SHP77 (cell line): Measurements from ENCODE around the gene MYBPHL.
A peak's percentile ranks its signal among the peaks of the same experiment; 100 is the strongest.

Experiments
- DNase-seq, 2 experiments: peaks; one replicate each; lab custom pipeline; 2025; lab: John Stamatoyannopoulos, UW

MYBPHL gene

GRCh38 chr1:109279615-109280278, 27.1 kb downstream of the MYBPHL start:
- DNase-seq = no peak

GRCh38 chr1:109277434-109278204, 29.2 kb downstream of the MYBPHL start:
- peak; percentile 73 to 78 for DNase-seq

DNA sequence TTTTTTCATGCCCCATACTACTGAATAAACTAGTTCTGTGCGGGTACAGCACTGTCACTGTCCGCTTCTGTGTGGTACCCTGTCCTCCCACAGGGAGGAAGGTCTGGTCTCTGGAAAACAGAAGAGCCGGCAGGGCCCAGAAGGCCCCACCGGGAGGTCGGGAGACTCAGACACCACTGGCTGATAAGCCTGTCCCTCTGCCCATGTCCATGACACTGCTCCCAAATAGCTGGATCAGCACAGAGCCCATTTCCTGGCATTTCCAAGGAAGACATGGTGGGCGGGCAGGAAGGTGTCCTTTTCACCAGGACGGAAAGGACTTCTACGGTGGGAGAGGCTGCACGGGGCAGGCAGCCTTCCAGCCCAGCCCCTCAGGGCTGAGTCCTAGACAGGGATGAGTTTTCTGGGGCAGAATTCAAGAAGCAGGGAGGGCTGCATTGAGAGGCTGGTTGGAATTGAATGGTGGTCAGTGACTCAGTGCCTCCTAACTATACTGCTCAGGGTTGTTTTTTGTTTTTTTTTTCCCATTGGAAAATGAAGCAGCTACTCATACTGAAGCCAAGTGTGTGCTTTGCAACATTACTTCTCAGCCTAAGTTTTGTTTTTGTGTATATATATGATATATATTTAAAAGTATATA, 31.0 kb downstream of the MYBPHL start:
- DNase-seq = no peak

DNA sequence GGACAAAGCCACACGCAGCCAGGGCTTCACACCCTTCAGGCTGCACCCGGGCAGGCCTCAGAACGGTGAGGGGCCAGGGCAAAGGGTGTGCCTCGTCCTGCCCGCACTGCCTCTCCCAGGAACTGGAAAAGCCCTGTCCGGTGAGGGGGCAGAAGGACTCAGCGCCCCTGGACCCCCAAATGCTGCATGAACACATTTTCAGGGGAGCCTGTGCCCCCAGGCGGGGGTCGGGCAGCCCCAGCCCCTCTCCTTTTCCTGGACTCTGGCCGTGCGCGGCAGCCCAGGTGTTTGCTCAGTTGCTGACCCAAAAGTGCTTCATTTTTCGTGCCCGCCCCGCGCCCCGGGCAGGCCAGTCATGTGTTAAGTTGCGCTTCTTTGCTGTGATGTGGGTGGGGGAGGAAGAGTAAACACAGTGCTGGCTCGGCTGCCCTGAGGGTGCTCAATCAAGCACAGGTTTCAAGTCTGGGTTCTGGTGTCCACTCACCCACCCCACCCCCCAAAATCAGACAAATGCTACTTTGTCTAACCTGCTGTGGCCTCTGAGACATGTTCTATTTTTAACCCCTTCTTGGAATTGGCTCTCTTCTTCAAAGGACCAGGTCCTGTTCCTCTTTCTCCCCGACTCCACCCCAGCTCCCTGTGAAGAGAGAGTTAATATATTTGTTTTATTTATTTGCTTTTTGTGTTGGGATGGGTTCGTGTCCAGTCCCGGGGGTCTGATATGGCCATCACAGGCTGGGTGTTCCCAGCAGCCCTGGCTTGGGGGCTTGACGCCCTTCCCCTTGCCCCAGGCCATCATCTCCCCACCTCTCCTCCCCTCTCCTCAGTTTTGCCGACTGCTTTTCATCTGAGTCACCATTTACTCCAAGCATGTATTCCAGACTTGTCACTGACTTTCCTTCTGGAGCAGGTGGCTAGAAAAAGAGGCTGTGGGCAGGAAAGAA, 32.0 kb downstream of the MYBPHL start:
- peak in 1 of 2 experiments; percentile 21 for DNase-seq

GRCh38 chr1:109273570-109274288, 33.1 kb downstream of the MYBPHL start:
- DNase-seq = no peak

DNA sequence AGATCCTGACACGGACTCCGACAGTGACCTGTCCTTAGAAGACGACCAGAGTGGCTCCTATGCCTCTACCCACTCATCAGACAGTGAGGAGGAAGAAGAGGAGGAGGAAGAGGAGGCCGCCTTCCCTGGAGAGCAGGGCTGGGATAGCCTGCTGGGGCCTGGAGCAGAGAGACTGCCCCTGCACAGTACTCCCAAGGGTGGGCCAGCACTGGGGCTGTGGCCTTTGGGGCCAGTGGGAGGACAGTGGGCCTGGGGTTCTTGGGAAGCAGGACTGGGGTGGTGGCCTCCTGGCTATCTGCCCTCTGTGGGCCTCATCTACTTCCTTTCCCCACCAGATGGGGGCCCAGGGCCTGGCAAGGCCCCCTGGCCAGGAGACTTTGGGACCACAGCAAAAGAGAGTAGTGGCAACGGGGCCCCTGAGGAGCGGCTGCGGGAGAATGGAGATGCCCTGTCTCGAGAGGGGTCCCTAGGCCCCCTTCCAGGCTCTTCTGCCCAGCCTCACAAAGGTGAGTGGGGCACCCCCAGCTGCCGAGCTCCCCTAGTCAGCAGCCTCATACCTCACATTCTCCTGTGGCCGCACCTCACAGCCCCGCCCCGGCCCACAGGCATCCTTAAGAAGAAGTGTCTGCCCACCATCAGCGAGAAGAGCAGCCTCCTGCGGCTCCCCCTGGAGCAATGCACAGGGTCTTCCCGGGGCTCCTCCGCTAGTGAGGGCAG, 33.8 kb downstream of the MYBPHL start:
- no peak for DNase-seq

DNA sequence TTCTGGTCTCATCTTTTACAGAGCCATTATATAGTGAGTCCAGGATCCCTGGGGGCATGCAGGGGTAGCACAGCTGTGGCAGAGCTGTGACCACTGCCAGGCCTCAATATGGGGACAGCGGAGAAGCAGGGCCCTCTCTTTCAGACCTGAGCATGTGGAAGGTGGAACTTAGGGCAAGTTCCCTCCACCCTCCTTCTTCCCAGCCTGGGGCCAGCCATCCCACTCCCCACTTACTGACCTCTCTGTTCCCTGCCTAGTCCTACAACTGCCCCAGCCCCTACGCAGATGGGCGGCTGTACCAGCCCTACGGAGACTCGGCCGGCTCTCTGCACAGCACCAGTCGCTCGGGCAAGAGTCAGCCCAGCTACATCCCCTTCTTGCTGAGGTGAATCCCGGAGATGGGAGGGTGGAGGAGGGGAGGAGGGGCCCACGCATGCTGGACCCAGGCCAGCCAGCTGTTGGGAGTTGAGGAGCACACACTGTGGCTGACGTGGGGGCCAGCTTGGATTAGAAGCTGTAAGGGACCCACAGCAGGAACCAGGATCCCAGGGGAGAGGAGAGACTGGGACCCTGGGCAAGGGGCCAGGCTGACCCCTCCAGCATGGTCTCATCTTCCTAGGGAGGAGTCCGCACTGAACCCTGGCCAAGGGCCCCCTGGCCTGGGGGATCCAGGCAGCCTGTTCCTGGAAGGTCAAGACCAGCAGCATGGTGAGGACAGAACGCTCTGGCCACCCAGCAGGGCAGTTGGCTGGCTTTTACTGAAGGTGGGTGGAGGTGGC, 34.6 kb downstream of the MYBPHL start:
- no peak for DNase-seq

- no peak for DNase-seq
Observed at GRCh38 chr1:109271458-109271857, 35.4 kb downstream of the MYBPHL start.

GRCh38 chr1:109270623-109271317, 36.0 kb downstream of the MYBPHL start:
- DNase-seq = no peak

DNA sequence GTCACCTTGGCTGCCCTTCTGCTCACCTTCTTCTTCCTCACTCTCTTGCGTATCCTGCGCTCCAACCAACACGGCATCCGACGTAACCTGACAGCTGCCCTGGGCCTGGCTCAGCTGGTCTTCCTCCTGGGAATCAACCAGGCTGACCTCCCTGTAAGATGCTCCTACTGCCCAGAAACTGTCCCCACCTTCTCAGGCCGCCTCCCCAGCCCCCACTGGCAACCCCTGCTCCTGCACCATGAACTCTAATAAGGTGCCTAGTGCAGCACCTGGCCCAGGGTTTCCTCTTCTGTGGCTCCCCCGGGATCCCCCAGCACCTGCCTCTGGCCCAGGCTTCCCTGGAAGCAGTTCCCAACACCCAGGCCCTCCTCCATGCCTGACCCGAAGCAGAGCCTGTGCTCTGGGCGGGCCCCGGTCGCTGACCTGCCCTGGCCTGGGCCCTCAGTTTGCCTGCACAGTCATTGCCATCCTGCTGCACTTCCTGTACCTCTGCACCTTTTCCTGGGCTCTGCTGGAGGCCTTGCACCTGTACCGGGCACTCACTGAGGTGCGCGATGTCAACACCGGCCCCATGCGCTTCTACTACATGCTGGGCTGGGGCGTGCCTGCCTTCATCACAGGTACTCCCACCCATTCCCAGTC, 36.7 kb downstream of the MYBPHL start:
- no peak for DNase-seq

GRCh38 chr1:109269212-109269980, 37.4 kb downstream of the MYBPHL start:
- DNase-seq = no peak

GRCh38 chr1:109268431-109269211, 38.2 kb downstream of the MYBPHL start:
- DNase-seq = no peak

DNA sequence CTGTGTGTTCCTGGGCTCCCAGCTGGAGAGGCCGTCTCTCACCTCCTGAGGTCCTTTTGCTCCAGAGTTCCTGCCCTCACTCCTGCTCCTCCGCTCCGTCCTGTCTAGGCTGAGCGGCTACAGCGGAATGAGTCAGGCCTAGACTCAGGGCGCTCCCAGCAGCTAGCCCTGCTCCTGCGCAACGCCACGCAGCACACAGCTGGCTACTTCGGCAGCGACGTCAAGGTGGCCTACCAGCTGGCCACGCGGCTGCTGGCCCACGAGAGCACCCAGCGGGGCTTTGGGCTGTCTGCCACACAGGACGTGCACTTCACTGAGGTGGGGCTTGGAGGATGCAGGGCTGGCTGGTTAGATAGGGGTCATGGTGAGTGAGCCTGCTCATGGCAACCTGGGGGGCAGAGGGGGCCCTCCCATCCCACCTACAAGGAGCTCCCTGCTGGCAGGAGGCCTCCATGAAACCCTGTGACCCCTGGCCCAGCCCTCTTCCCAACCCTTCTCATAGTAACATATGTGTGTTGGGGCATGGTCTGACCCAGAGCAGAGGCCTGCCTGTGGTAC, 39.0 kb downstream of the MYBPHL start:
- no peak for DNase-seq

- no peak for DNase-seq
Observed at GRCh38 chr1:109266965-109267364, 39.8 kb downstream of the MYBPHL start.

DNA sequence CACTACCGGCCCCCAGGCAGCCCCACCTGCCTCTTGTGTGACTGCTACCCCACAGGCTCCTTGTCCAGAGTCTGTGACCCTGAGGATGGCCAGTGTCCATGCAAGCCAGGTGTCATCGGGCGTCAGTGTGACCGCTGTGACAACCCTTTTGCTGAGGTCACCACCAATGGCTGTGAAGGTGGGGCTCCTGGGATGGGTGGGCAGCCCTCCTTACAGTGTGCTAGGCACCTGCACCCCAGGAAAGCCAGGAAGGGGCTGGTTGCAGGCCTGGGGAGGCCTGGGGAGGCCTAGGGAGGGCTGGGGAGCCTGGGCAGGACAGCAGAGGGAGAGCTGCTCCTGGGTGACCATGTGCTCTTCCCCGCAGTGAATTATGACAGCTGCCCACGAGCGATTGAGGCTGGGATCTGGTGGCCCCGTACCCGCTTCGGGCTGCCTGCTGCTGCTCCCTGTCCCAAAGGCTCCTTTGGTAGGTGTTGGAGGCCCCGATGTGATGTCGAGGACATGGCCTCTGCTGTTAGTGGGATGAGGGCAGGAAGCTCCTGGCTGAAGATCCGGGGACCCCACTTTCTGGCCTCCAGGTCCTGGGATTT, 41.0 kb downstream of the MYBPHL start:
- no peak for DNase-seq

GRCh38 chr1:109265016-109265415, 41.8 kb downstream of the MYBPHL start:
- no peak for DNase-seq
